Osteoblast (primary cell): ENCODE data around the gene HPCAL4. TPM values are rescaled to one million over a fixed set of nuclear protein-coding genes. Genes with fewer than 3 reads are reported as not detected.
A peak's percentile ranks its signal among the peaks of the same experiment; 100 is the strongest.

ENCODE experiments used
- DNase-seq: peaks from one replicate; pipeline ENCODE4 v3.0.0; 2011; ENCODE audit warnings: low spot score, mixed read lengths; ENCODE audit not compliant: insufficient read length; ENCODE audit errors: missing footprints
- H2AFZ ChIP-seq: 2 replicates; pipeline ENCODE4 v1.6.0; 2011; ENCODE audit warnings: mild to moderate bottlenecking, low read length
- H3K27ac ChIP-seq: 2 replicates; pipeline ENCODE4 v1.5.1; 2011; ENCODE audit warnings: mild to moderate bottlenecking, low read depth, low read length, moderate library complexity
- H3K27me3 ChIP-seq: 2 replicates; pipeline ENCODE4 v1.6.0; 2012; ENCODE audit warnings: mild to moderate bottlenecking, control low read depth, inconsistent platforms, low read length, moderate library complexity; ENCODE audit not compliant: insufficient read depth
- H3K36me3 ChIP-seq: 2 replicates; pipeline ENCODE4 v1.5.1; 2011; ENCODE audit warnings: mild to moderate bottlenecking, low read length, control low read depth, moderate library complexity; ENCODE audit not compliant: insufficient read depth
- H3K4me1 ChIP-seq: 2 replicates; pipeline ENCODE4 v1.5.1; 2011; ENCODE audit warnings: mild to moderate bottlenecking, low read length, control low read depth, moderate library complexity; ENCODE audit not compliant: insufficient read depth
- H3K4me2 ChIP-seq: 2 replicates; pipeline ENCODE4 v1.6.0; 2011; ENCODE audit warnings: mild to moderate bottlenecking, low read length; ENCODE audit not compliant: insufficient read depth
- H3K4me3 ChIP-seq: fragments of 200-600 bp; sonication (generic); 3 replicates; pipeline ENCODE4 v1.5.1; 2012; ENCODE audit warnings: mild to moderate bottlenecking, low read length, inconsistent platforms; ENCODE audit not compliant: insufficient read depth
- H3K79me2 ChIP-seq: 2 replicates; pipeline ENCODE4 v1.6.0; 2012; ENCODE audit warnings: mild to moderate bottlenecking, low read length, control low read depth, inconsistent platforms; ENCODE audit not compliant: insufficient read depth
- H3K9me3 ChIP-seq: 2 replicates; pipeline ENCODE4 v1.5.1; 2011; ENCODE audit warnings: low read depth, low read length, control low read depth
- H4K20me1 ChIP-seq: 2 replicates; pipeline ENCODE4 v1.6.0; 2012; ENCODE audit warnings: mild to moderate bottlenecking, low read length, control low read depth; ENCODE audit not compliant: insufficient read depth
- CTCF ChIP-seq: IDR thresholded peaks from 2 replicates; pipeline ENCODE4 v1.5.1; 2011; ENCODE audit warnings: mild to moderate bottlenecking, low read depth, low read length, moderate library complexity; ENCODE audit errors: extremely low read depth
- total RNA-seq: library from RNA; depleted of rRNA; stranded (reverse); fragments of >200 nt; gene quantifications from 2 replicates; pipeline ENCODE4 v1.2.3, GENCODE V29; 2012

HPCAL4 gene
- total RNA-seq, 1 donor: not detected

- H3K27ac ChIP-seq: no peak overlapping the region
- DNase-seq: no peak
- peaks cover 45% of the 10 kb centered on the region for H3K27me3 ChIP-seq
- H2AFZ ChIP-seq: peak overlapping the region; percentile 67
- H3K4me1 ChIP-seq: peaks cover 11% of the 10 kb centered on the region
- no peak for TF ChIP-seq CTCF
- H4K20me1 ChIP-seq: no peaks in the 10 kb centered on the region
- no peaks in the 10 kb centered on the region for H3K36me3 ChIP-seq
- peak overlapping the region; percentile 32 for H3K4me2 ChIP-seq
- no peak overlapping the region for H3K4me3 ChIP-seq
- H3K79me2 ChIP-seq: no peaks in the 10 kb centered on the region
- H3K9me3 ChIP-seq: no peaks in the 10 kb centered on the region
Observed at GRCh38 chr1:39729030-39729429, 37.8 kb upstream of the HPCAL4 start.

- no peaks in the 10 kb centered on the region for H3K79me2 ChIP-seq
- no peak overlapping the region for H2AFZ ChIP-seq
- H3K4me3 ChIP-seq: no peak overlapping the region
- H3K9me3 ChIP-seq: no peaks in the 10 kb centered on the region
- peaks cover 49% of the 10 kb centered on the region for H3K27me3 ChIP-seq
- H3K4me2 ChIP-seq: no peak overlapping the region
- H3K36me3 ChIP-seq: no peaks in the 10 kb centered on the region
- DNase-seq: no peak
- TF ChIP-seq CTCF: no peak
- peaks cover 7% of the 10 kb centered on the region for H3K4me1 ChIP-seq
- H4K20me1 ChIP-seq: no peaks in the 10 kb centered on the region
- H3K27ac ChIP-seq: no peak overlapping the region
Observed at GRCh38 chr1:39727932-39728317, 36.7 kb upstream of the HPCAL4 start.

- H3K79me2 ChIP-seq: no peaks in the 10 kb centered on the region
- H3K4me1 ChIP-seq: peaks cover 6% of the 10 kb centered on the region
- no peak for TF ChIP-seq CTCF
- H3K36me3 ChIP-seq: no peaks in the 10 kb centered on the region
- H3K27me3 ChIP-seq: peaks cover 49% of the 10 kb centered on the region
- H3K27ac ChIP-seq: no peak overlapping the region
- no peaks in the 10 kb centered on the region for H3K9me3 ChIP-seq
- no peak overlapping the region for H2AFZ ChIP-seq
- H3K4me3 ChIP-seq: no peak overlapping the region
- no peak for DNase-seq
- no peak overlapping the region for H3K4me2 ChIP-seq
- no peaks in the 10 kb centered on the region for H4K20me1 ChIP-seq
Observed at GRCh38 chr1:39727221-39727931, 36.1 kb upstream of the HPCAL4 start.

- Histone ChIP-seq H3K4me1 (peaks cover 6% of the 10 kb centered on the region), H3K27me3 (peaks cover 52% of the 10 kb centered on the region), H4K20me1 (no peaks in the 10 kb centered on the region), H3K27ac (no peak overlapping the region), H3K36me3 (no peaks in the 10 kb centered on the region), H3K9me3 (no peaks in the 10 kb centered on the region), H3K4me3 (no peak overlapping the region), H3K4me2 (no peak overlapping the region), H3K79me2 (no peaks in the 10 kb centered on the region), H2AFZ (no peak overlapping the region)
- DNase-seq: no peak
- no peak for TF ChIP-seq CTCF
Observed at GRCh38 chr1:39726600-39726999, 35.4 kb upstream of the HPCAL4 start.
